ENCODE measurements around the gene KCNAB1. TPM values are rescaled to one million over a fixed set of nuclear protein-coding genes. Genes with fewer than 3 reads are reported as not detected.

The KCNAB1 gene
- total RNA-seq, 1 donor from 2014 or later, result 2.1 TPM

- DNase-seq (ENCODE audit: low spot score, unreplicated experiment), result no peak
- Mint-ChIP-seq H3K4me3 (ENCODE audit: low read depth) (no peak overlapping the region), H3K9me3 (ENCODE audit: low read depth) (no peaks in the 10 kb centered on the region), H3K4me1 (ENCODE audit: low read depth) (peaks cover 3% of the 10 kb centered on the region), H3K36me3 (ENCODE audit: insufficient read depth) (no peaks in the 10 kb centered on the region), H3K27me3 (no peaks in the 10 kb centered on the region), H3K27ac (no peak overlapping the region)
- no peak for TF ChIP-seq CTCF (IDR thresholded peaks at IDR 0.05; ENCODE audit: unreplicated experiment)
Measured at GRCh38 chr3:156425651-156426050, 305.3 kb downstream of the KCNAB1 start.

GRCh38 chr3:156429125-156429524, 308.7 kb downstream of the KCNAB1 start:
- Mint-ChIP-seq H3K27ac (no peak overlapping the region), H3K27me3 (peaks cover 3% of the 10 kb centered on the region), H3K9me3 (ENCODE audit: low read depth) (no peaks in the 10 kb centered on the region), H3K4me3 (ENCODE audit: low read depth) (no peak overlapping the region), H3K36me3 (ENCODE audit: insufficient read depth) (no peaks in the 10 kb centered on the region), H3K4me1 (ENCODE audit: low read depth) (peaks cover 3% of the 10 kb centered on the region)
- DNase-seq (ENCODE audit: low spot score, unreplicated experiment), result no peak
- no peak for TF ChIP-seq CTCF (IDR thresholded peaks at IDR 0.05; ENCODE audit: unreplicated experiment)

DNA sequence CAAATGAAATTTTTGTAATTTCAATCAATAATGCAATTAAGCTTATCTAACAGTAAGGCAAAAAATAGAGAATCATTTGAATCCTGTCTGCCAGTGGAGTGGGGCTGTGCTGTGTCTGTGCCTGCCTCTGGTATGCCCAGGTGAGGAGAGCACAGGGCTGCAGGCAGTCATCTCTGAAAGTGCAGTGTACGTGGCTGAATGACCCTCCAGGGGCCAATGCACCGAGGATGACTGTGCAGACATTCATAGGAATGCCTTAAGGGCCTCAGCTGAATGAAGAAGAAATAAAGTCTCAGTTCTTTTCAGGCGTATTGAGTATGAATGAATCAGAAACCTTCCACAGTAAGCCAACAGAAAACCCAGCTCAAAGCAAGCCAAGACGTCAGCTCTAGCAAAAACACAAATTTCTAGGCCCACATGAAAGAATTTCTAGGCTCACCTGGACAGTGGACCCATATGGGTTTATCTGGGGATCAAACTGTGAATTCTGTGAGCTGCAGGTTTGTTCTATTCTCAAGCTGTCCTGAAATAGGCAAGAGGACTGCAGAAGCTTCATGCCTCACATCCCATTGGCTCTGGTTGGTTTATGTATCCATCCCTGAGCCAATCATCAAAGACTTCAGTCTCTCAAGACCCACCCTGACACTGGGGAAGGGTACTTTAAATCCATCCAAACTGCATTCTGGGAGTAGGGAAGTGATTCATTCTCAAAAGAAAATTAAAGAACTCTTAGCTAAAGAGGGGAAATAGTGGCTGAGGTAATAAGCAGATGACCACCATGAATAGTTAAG, 311.2 kb downstream of the KCNAB1 start:
- no peak for TF ChIP-seq CTCF (IDR thresholded peaks at IDR 0.05; ENCODE audit: unreplicated experiment)
- H3K4me1 Mint-ChIP-seq (ENCODE audit: low read depth), result no peaks in the 10 kb centered on the region
- H3K27ac Mint-ChIP-seq, result no peak overlapping the region
- no peaks in the 10 kb centered on the region for H3K9me3 Mint-ChIP-seq (ENCODE audit: low read depth)
- H3K27me3 Mint-ChIP-seq, result peaks cover 10% of the 10 kb centered on the region
- no peak for DNase-seq (ENCODE audit: low spot score, unreplicated experiment)
- H3K36me3 Mint-ChIP-seq (ENCODE audit: insufficient read depth), result no peaks in the 10 kb centered on the region
- H3K4me3 Mint-ChIP-seq (ENCODE audit: low read depth), result no peak overlapping the region

GRCh38 chr3:156432563-156432962, 312.2 kb downstream of the KCNAB1 start:
- TF ChIP-seq CTCF (IDR thresholded peaks at IDR 0.05; ENCODE audit: unreplicated experiment), result no peak
- Mint-ChIP-seq H3K36me3 (ENCODE audit: insufficient read depth) (no peaks in the 10 kb centered on the region), H3K9me3 (ENCODE audit: low read depth) (peaks cover 3% of the 10 kb centered on the region), H3K4me1 (ENCODE audit: low read depth) (no peaks in the 10 kb centered on the region), H3K27ac (no peak overlapping the region), H3K4me3 (ENCODE audit: low read depth) (no peak overlapping the region), H3K27me3 (peaks cover 10% of the 10 kb centered on the region)
- DNase-seq (ENCODE audit: low spot score, unreplicated experiment), result no peak

DNA sequence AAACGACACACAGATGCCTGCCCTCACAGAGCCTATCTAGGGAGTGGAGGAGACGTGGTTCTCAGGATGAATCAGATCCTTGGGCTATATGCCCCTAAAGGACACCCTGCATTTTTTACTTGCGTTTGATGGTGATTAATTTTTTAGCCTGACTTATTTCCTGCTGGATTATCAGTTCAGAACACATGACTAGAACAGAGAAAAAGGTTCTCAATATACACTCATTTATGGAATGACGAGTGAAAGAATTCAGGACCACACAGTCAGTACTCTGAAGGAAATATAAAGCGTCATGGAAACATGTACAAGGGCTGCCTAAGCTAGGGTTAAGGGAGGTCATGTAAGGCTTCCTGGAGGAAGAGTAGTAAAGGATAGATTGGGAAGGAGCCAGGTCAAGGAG, 312.8 kb downstream of the KCNAB1 start:
- Mint-ChIP-seq H3K27ac (no peak overlapping the region), H3K4me3 (ENCODE audit: low read depth) (no peak overlapping the region), H3K27me3 (peaks cover 10% of the 10 kb centered on the region), H3K4me1 (ENCODE audit: low read depth) (no peaks in the 10 kb centered on the region), H3K9me3 (ENCODE audit: low read depth) (peaks cover 3% of the 10 kb centered on the region), H3K36me3 (ENCODE audit: insufficient read depth) (no peaks in the 10 kb centered on the region)
- DNase-seq (ENCODE audit: low spot score, unreplicated experiment), result no peak
- TF ChIP-seq CTCF (IDR thresholded peaks at IDR 0.05; ENCODE audit: unreplicated experiment), result no peak

Data from progenitor cell of endocrine pancreas (in vitro differentiated cells).